ENCODE results near the gene ZNF304. TPM values are rescaled to one million over a fixed set of nuclear protein-coding genes. Genes with fewer than 3 reads are reported as not detected.

Gene ZNF304
- polyA plus RNA-seq, 1 donor (not counting 4 experiments of a cell fraction or from before 2014, with no cell fraction given): 7.7 TPM

GRCh38 chr19:57406516-57407123 lies 55.5 kb downstream of the ZNF304 start:
- FAIRE-seq (no peak), DNase-seq (ENCODE audit: low read depth, low spot score) (peak; percentile 26)
- Histone ChIP-seq H3K9me1 (ENCODE audit: control insufficient read depth, extremely low read depth, insufficient read depth, low read length) (peaks cover 3% of the 10 kb centered on the region), H4K20me1 (ENCODE audit: control insufficient read depth, extremely low read depth, insufficient read depth, low read length) (no peaks in the 10 kb centered on the region), H3K79me2 (ENCODE audit: control insufficient read depth, insufficient read depth, low read length) (peaks cover 6% of the 10 kb centered on the region), H3K4me1 (ENCODE audit: control insufficient read depth, extremely low read depth, insufficient read depth, low read length) (peaks cover 4% of the 10 kb centered on the region), H3K4me2 (ENCODE audit: control insufficient read depth, extremely low read depth, insufficient read depth, low read depth, low read length) (no peak overlapping the region), H3K27ac (ENCODE audit: control insufficient read depth, insufficient read depth, low read length) (no peak overlapping the region), H2AFZ (ENCODE audit: control insufficient read depth, low read length) (no peak overlapping the region), H3K9me3 (ENCODE audit: control insufficient read depth, low read depth, low read length) (no peaks in the 10 kb centered on the region), H3K4me3 (ENCODE audit: control insufficient read depth in 2 of 3, extremely low read depth in 1 of 3, insufficient read depth in 2 of 3, low read depth in 1 of 3, low read length in 3 of 3) (no peak overlapping the region), H3K36me3 (ENCODE audit: control insufficient read depth in 2 of 2, extremely low read depth in 1 of 2, insufficient read depth in 2 of 2, low read length in 2 of 2) (no peaks in the 10 kb centered on the region), H3K9ac (ENCODE audit: control insufficient read depth, extremely low read depth, insufficient read depth, low read length) (no peak overlapping the region), H3K27me3 (ENCODE audit: control insufficient read depth, extremely low read depth, insufficient read depth, low read length) (no peaks in the 10 kb centered on the region)
- dilution Hi-C loops (cut with MboI; ENCODE audit: extremely low pct_ligation_motif_present, low sequenced_read_pairs): no loop called here
- TF ChIP-seq EZH2 (IDR thresholded peaks at IDR 0.05; ENCODE audit: low read length) (no peak), CTCF (optimal IDR thresholded peaks at IDR 0.05 in 1 of 3, IDR thresholded peaks at IDR 0.05 in 1 of 3, conservative IDR thresholded peaks at IDR 0.05 in 1 of 3; ENCODE audit: extremely low read depth in 1 of 3, insufficient read depth in 2 of 3, low read length in 3 of 3) (peak; percentile 91 to 96 (median 92))

Other genes starting within 250 kb of the ZNF304 start
- not detected in 3 replicates for gene USP29, start 231.3 kb upstream of the ZNF304 start, polyA plus RNA-seq
- gene ZIM3, start 206.1 kb upstream of the ZNF304 start, polyA plus RNA-seq: not detected in 3 replicates
- not detected in 3 replicates for gene DUXA, start 183.8 kb upstream of the ZNF304 start, polyA plus RNA-seq
- 7.4 to 8.7 TPM (median 7.6 TPM) in 3 replicates for gene ZNF264, start 159.8 kb upstream of the ZNF304 start, polyA plus RNA-seq
- gene AURKC, start 120.2 kb upstream of the ZNF304 start, polyA plus RNA-seq: 0.54 to 0.94 TPM (median 0.70 TPM) in 3 replicates
- gene ZNF805, start 110.6 kb upstream of the ZNF304 start, polyA plus RNA-seq: 3.2 to 5.8 TPM (median 4.3 TPM) in 3 replicates
- 10.3 to 16.9 TPM (median 15.2 TPM) in 3 replicates for gene ZNF460, start 70.8 kb upstream of the ZNF304 start, polyA plus RNA-seq
- 2.1 to 2.9 TPM (median 2.5 TPM) in 3 replicates for gene ZNF543, start 30.8 kb upstream of the ZNF304 start, polyA plus RNA-seq
- 15.8 to 22.2 TPM (median 20.8 TPM) in 3 replicates for gene TRAPPC2B, start 12.3 kb downstream of the ZNF304 start, polyA plus RNA-seq
- gene ZNF547, start 12.3 kb downstream of the ZNF304 start, polyA plus RNA-seq: 1.4 to 3.2 TPM (median 2.8 TPM) in 3 replicates
- gene ZNF548, start 38.6 kb downstream of the ZNF304 start, polyA plus RNA-seq: 8.5 to 11.4 TPM (median 10.8 TPM) in 3 replicates
- gene ZNF17, start 59.9 kb downstream of the ZNF304 start, polyA plus RNA-seq: 4.8 to 5.4 TPM (median 5.0 TPM) in 3 replicates
- 5.7 to 6.8 TPM (median 6.3 TPM) in 3 replicates for gene ZNF749, start 84.1 kb downstream of the ZNF304 start, polyA plus RNA-seq
- 0.09 to 0.46 TPM (median 0.17 TPM) in 3 replicates for gene VN1R1, start 105.9 kb downstream of the ZNF304 start, polyA plus RNA-seq
- 5.2 to 5.4 TPM (median 5.3 TPM) in 3 replicates for gene ZNF772, start 126.3 kb downstream of the ZNF304 start, polyA plus RNA-seq
- 7.0 to 13.4 TPM (median 11.9 TPM) in 3 replicates for gene ZNF419, start 136.5 kb downstream of the ZNF304 start, polyA plus RNA-seq
- gene ZNF773, start 148.7 kb downstream of the ZNF304 start, polyA plus RNA-seq: 5.4 to 8.8 TPM (median 7.9 TPM) in 3 replicates
- 5.6 to 7.7 TPM (median 6.3 TPM) in 3 replicates for gene ZNF549, start 176.1 kb downstream of the ZNF304 start, polyA plus RNA-seq
- 6.2 to 8.9 TPM (median 7.3 TPM) in 3 replicates for gene ZNF550, start 208.6 kb downstream of the ZNF304 start, polyA plus RNA-seq
- 4.4 to 5.5 TPM (median 5.0 TPM) in 3 replicates for gene ZNF416, start 227.6 kb downstream of the ZNF304 start, polyA plus RNA-seq
- gene ZIK1, start 232.9 kb downstream of the ZNF304 start, polyA plus RNA-seq: 3.5 to 4.5 TPM (median 3.9 TPM) in 3 replicates
- 3.6 to 4.2 TPM (median 3.9 TPM) in 3 replicates for gene ZNF530, start 248.6 kb downstream of the ZNF304 start, polyA plus RNA-seq

Measured in keratinocyte (primary cell).